ENCODE data around the gene GBX2. TPM values are rescaled to one million over a fixed set of nuclear protein-coding genes. Genes with fewer than 3 reads are reported as not detected.

The GBX2 gene
- total and polyA plus RNA-seq, 2 of the 8 experiments (the other 6 are each of a cell fraction or from before 2014, with no cell fraction given), result 0.38 to 0.89 TPM

GRCh38 chr2:236184701-236185100 is 16.5 kb upstream of the GBX2 start:
- H3K79me1 ChIP-seq (ENCODE audit: low read depth, low read length), result no peaks in the 10 kb centered on the region
- no peak overlapping the region for H2BK15ac ChIP-seq (ENCODE audit: low read length)
- H2AFZ ChIP-seq (ENCODE audit: low read length), result no peak overlapping the region
- H2BK12ac ChIP-seq (ENCODE audit: low read depth, low read length), result no peak overlapping the region
- no peak overlapping the region for H3K4ac ChIP-seq (replicated peaks; ENCODE audit: insufficient read length, low read depth, low read length)
- no peaks in the 10 kb centered on the region for H3K79me2 ChIP-seq (ENCODE audit: control insufficient read depth in 1 of 2, insufficient read depth in 2 of 2, low read length in 2 of 2)
- H4K5ac ChIP-seq (ENCODE audit: insufficient read length, low read depth, low read length), result no peak overlapping the region
- DNase-seq (ENCODE audit: low read depth in 1 of 2, low spot score in 2 of 2) (no peak), FAIRE-seq (no peak)
- H3K23ac ChIP-seq (ENCODE audit: insufficient read length), result no peak overlapping the region
- H3K4me2 ChIP-seq (ENCODE audit: insufficient read depth in 1 of 2, low read depth in 2 of 2, low read length in 2 of 2), result no peak overlapping the region
- POLR2A ChIA-PET (ENCODE audit: partially characterized antibody), result no interaction called here
- no peak overlapping the region for H4K91ac ChIP-seq (replicated peaks; ENCODE audit: insufficient read length, low read length)
- TF ChIP-seq GTF2F1 (IDR thresholded peaks at IDR 0.05; ENCODE audit: borderline replicate concordance, low read depth, low read length) (no peak), CHD1 (IDR thresholded peaks at IDR 0.05; ENCODE audit: low read depth, low read length) (no peak), USF2 (IDR thresholded peaks at IDR 0.05; ENCODE audit: low read length) (no peak), POLR2A (IDR thresholded peaks at IDR 0.05; ENCODE audit: control extremely low read depth in 1 of 2, low read depth in 2 of 2, low read length in 2 of 2) (no peak), SIRT6 (IDR thresholded peaks at IDR 0.05; ENCODE audit: low read length) (no peak)
- no peak overlapping the region for H3K56ac ChIP-seq (replicated peaks; ENCODE audit: insufficient read length, low read depth, low read length)
- H3K4me1 ChIP-seq (replicated peaks in 1 of 4; ENCODE audit: control insufficient read depth in 3 of 4, insufficient read depth in 4 of 4, low read length in 3 of 4), result peaks cover 0 to 3% (median 0%) of the 10 kb centered on the region in 4 experiments; a peak in 3 of 7 replicates
- H3K27ac ChIP-seq (ENCODE audit: low read depth, low read length), result no peak overlapping the region
- no peak overlapping the region for H3K14ac ChIP-seq (ENCODE audit: insufficient read length)
- no peaks in the 10 kb centered on the region for H4K20me1 ChIP-seq (replicated peaks in 1 of 2; ENCODE audit: control insufficient read depth in 1 of 2, insufficient read depth in 2 of 2, low read length in 2 of 2)
- H3K9me3 ChIP-seq (ENCODE audit: insufficient read depth in 2 of 2, low read depth in 1 of 2, low read length in 1 of 2), result peaks cover 7 to 8% of the 10 kb centered on the region in 2 experiments; a peak in 3 of 4 replicates
- H2BK120ac ChIP-seq (replicated peaks; ENCODE audit: low read depth, low read length), result no peak overlapping the region
- no peak overlapping the region for H2AK5ac ChIP-seq (ENCODE audit: low read depth, low read length)
- H3K4me3 ChIP-seq (ENCODE audit: extremely low read depth in 1 of 4, insufficient read depth in 2 of 4, low read depth in 3 of 4, low read length in 4 of 4), result no peak overlapping the region
- no peak overlapping the region for H2BK5ac ChIP-seq (ENCODE audit: low read depth, low read length)
- peaks cover 1 to 8% (median 6%) of the 10 kb centered on the region in 4 experiments for H3K27me3 ChIP-seq (replicated peaks in 1 of 4; ENCODE audit: control insufficient read depth in 3 of 4, extremely low read depth in 1 of 4, insufficient read depth in 3 of 4, low read length in 3 of 4)
- H3K9ac ChIP-seq (replicated peaks in 1 of 4; ENCODE audit: extremely low read depth in 1 of 4, low read depth in 3 of 4, low read length in 3 of 4), result no peak overlapping the region
- H3K36me3 ChIP-seq (ENCODE audit: control insufficient read depth in 2 of 4, insufficient read depth in 4 of 4, low read length in 3 of 4), result no peaks in the 10 kb centered on the region
- H4K8ac ChIP-seq (ENCODE audit: extremely low read depth, insufficient read depth, low read length), result no peak overlapping the region
- WGBS, 2 experiments (ENCODE audit: extremely low coverage in 1 of 2, insufficient coverage in 1 of 2, insufficient read length in 1 of 2, insufficient replicate concordance in 2 of 2, low coverage in 1 of 2, low lambda C conversion rate in 2 of 2, missing lambda C conversion rate in 1 of 2), result 93% methylated on average over 4 of the region's 4 CpGs; no CpG with 5 or more reads in 1 of the 2 experiments
- no peaks in the 10 kb centered on the region for H3K23me2 ChIP-seq (ENCODE audit: low read depth, low read length)
- no peak overlapping the region for H3K18ac ChIP-seq (ENCODE audit: extremely low read depth, low read length)
- H2BK20ac ChIP-seq (ENCODE audit: low read length), result no peak overlapping the region
- CTCF ChIA-PET (ENCODE audit: partially characterized antibody), result interaction anchor here (0.7 kb wide), 1 partner anchor 1784 kb away, joined by 3 read pairs; no protein-coding TSS in a partner anchor

Data from H1 (cell line).